HepG2 (cell line): ENCODE measurements around the gene ABCF1. TPM values are rescaled to one million over a fixed set of nuclear protein-coding genes. Genes with fewer than 3 reads are reported as not detected.
A peak's percentile ranks its signal among the peaks of the same experiment; 100 is the strongest.

ENCODE experiments used
- ARNTL ChIP-seq: sonication (generic); formaldehyde crosslinking; IDR thresholded peaks from 2 replicates; pipeline ENCODE4 v1.4.0; 2020; ENCODE audit warnings: mild to moderate bottlenecking, missing genetic modification reagents
- ELF4 ChIP-seq: sonication (generic); formaldehyde crosslinking; IDR thresholded peaks from 2 replicates; pipeline ENCODE4 v1.5.0; 2020; ENCODE audit warnings: missing genetic modification reagents, mild to moderate bottlenecking, moderate library complexity, borderline replicate concordance
- FOXJ3 ChIP-seq: sonication (generic); formaldehyde crosslinking; IDR thresholded peaks from 2 replicates; pipeline ENCODE4 v1.4.0; 2020; ENCODE audit warnings: missing genetic modification reagents, mild to moderate bottlenecking, borderline replicate concordance
- FOXM1 ChIP-seq: sonication (generic); formaldehyde crosslinking; IDR thresholded peaks from 2 replicates; pipeline ENCODE4 v1.5.0; 2020; ENCODE audit warnings: missing genetic modification reagents
- IRX3 ChIP-seq: sonication (generic); formaldehyde crosslinking; IDR thresholded peaks from 2 replicates; pipeline ENCODE4 v1.8.1; 2023; ENCODE audit warnings: mild to moderate bottlenecking, low read depth, missing genetic modification reagents, borderline replicate concordance
- MAF1 ChIP-seq: sonication (generic); formaldehyde crosslinking; IDR thresholded peaks from 2 replicates; pipeline ENCODE4 v1.5.0; 2020; ENCODE audit warnings: missing genetic modification reagents, borderline replicate concordance
- RAD21 ChIP-seq: fragments of 450-650 bp; formaldehyde crosslinking; IDR thresholded peaks from 2 replicates; pipeline ENCODE4 v1.5.0; 2020; ENCODE audit warnings: mild to moderate bottlenecking
- REXO4 ChIP-seq: sonication (generic); formaldehyde crosslinking; IDR thresholded peaks from 2 replicates; pipeline ENCODE4 v1.8.0; 2022; ENCODE audit warnings: missing genetic modification reagents, mild to moderate bottlenecking, borderline replicate concordance
- SKI ChIP-seq: fragments of 450-650 bp; IDR thresholded peaks from one replicate; pipeline ENCODE4 v1.6.1; 2018; ENCODE audit warnings: mild to moderate bottlenecking; ENCODE audit not compliant: partially characterized antibody
- U2AF1 ChIP-seq: fragments of 200-400 bp; formaldehyde crosslinking; optimal IDR thresholded peaks from 2 replicates; pipeline ENCODE3; 2017; ENCODE audit warnings: mild to moderate bottlenecking, low read depth, low read length
- ZFP82 ChIP-seq: sonication (generic); formaldehyde crosslinking; IDR thresholded peaks from 2 replicates; pipeline ENCODE4 v1.5.1; 2020; ENCODE audit warnings: mild to moderate bottlenecking, missing genetic modification reagents, borderline replicate concordance
- ZMAT5 ChIP-seq: sonication (generic); formaldehyde crosslinking; IDR thresholded peaks from 2 replicates; pipeline ENCODE4 v1.5.0; 2020; ENCODE audit warnings: mild to moderate bottlenecking, low read depth, missing genetic modification reagents, borderline replicate concordance
- ZNF143 ChIP-seq: sonication (generic); formaldehyde crosslinking; IDR thresholded peaks from 2 replicates; pipeline ENCODE4 v1.4.0; 2020; ENCODE audit warnings: missing genetic modification reagents
- ZNF264 ChIP-seq: sonication (generic); formaldehyde crosslinking; IDR thresholded peaks from 2 replicates; pipeline ENCODE4 v1.4.0; 2020; ENCODE audit warnings: missing genetic modification reagents
- ZNF282 ChIP-seq: fragments of 450-650 bp; IDR thresholded peaks from 2 replicates; pipeline ENCODE4 v1.6.1; 2018; ENCODE audit not compliant: partially characterized antibody
- ZNF329 ChIP-seq: sonication (generic); formaldehyde crosslinking; IDR thresholded peaks from 2 replicates; pipeline ENCODE4 v1.9.0; 2021; ENCODE audit warnings: low read depth, mild to moderate bottlenecking, missing genetic modification reagents
- ZNF468 ChIP-seq: sonication (generic); formaldehyde crosslinking; IDR thresholded peaks from 2 replicates; pipeline ENCODE4 v1.8.0; 2022; ENCODE audit warnings: mild to moderate bottlenecking, moderate library complexity, missing genetic modification reagents
- ZNF772 ChIP-seq: sonication (generic); formaldehyde crosslinking; IDR thresholded peaks from 2 replicates; pipeline ENCODE4 v1.5.0; 2020; ENCODE audit warnings: mild to moderate bottlenecking, missing genetic modification reagents
- ZNF784 ChIP-seq: sonication (generic); formaldehyde crosslinking; IDR thresholded peaks from 2 replicates; pipeline ENCODE4 v1.5.1; 2020; ENCODE audit warnings: missing genetic modification reagents, mild to moderate bottlenecking, borderline replicate concordance
- polyA plus RNA-seq, 8 experiments: library from polyadenylated mRNA; depleted of rRNA in 3 of 8; stranded (reverse) in 7 of 8; unstranded in 1 of 8; fragments of >200 nt; fragmentation: Illumina TruSeq in 4 of 8; extraction: Trizol in 4 of 8; gene quantifications; 2 replicates each; pipeline versions ENCODE4 v1.2.1 to v1.2.3, GENCODE V29; 2011 to 2016; ENCODE audit warnings: low read depth in 4 of 8, missing spikeins in 1 of 8, mixed read lengths in 1 of 8; ENCODE audit not compliant: insufficient read depth in 1 of 8
- total RNA-seq, 5 experiments: library from RNA; depleted of rRNA; stranded (reverse); fragments of >200 nt; fragmentation: Illumina TruSeq; extraction: Trizol; gene quantifications; 2 replicates each; pipeline ENCODE4 v1.2.3, GENCODE V29; 2016; ENCODE audit warnings: low read depth in 1 of 5
- TF ChIP-seq, protein P1 (sequence below): sonication (generic); formaldehyde crosslinking; IDR thresholded peaks from 2 replicates; pipeline ENCODE4 v1.4.0; 2020; ENCODE audit warnings: missing genetic modification reagents
- TF ChIP-seq, protein P2 (sequence below): sonication (generic); formaldehyde crosslinking; IDR thresholded peaks from 2 replicates; pipeline ENCODE4 v1.4.0; 2020; ENCODE audit warnings: missing genetic modification reagents

The ABCF1 gene
- total and polyA plus RNA-seq, 2 of the 13 experiments (the other 11 are each of a cell fraction or from before 2014, with no cell fraction given): 25.4 to 98.9 TPM

GRCh38 chr6:30615958-30616810 is 44.9 kb downstream of the ABCF1 start (continued):
- no peak for TF ChIP-seq IRX3 (CRISPR knock-in tag)
- no peak for TF ChIP-seq FOXJ3 (CRISPR knock-in tag)
- TF ChIP-seq ZNF282: no peak
- TF ChIP-seq FOXM1 (CRISPR knock-in tag): no peak
- no peak for TF ChIP-seq ZFP82 (CRISPR knock-in tag)
- TF ChIP-seq ZNF468 (CRISPR knock-in tag): no peak
- TF ChIP-seq MAF1 (CRISPR knock-in tag): no peak
- TF ChIP-seq, protein P1, sequence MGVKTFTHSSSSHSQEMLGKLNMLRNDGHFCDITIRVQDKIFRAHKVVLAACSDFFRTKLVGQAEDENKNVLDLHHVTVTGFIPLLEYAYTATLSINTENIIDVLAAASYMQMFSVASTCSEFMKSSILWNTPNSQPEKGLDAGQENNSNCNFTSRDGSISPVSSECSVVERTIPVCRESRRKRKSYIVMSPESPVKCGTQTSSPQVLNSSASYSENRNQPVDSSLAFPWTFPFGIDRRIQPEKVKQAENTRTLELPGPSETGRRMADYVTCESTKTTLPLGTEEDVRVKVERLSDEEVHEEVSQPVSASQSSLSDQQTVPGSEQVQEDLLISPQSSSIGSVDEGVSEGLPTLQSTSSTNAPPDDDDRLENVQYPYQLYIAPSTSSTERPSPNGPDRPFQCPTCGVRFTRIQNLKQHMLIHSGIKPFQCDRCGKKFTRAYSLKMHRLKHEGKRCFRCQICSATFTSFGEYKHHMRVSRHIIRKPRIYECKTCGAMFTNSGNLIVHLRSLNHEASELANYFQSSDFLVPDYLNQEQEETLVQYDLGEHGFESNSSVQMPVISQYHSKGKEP (CRISPR knock-in tag): no peak
- no peak for TF ChIP-seq U2AF1
- no peak for TF ChIP-seq ZNF143
- TF ChIP-seq ZMAT5 (CRISPR knock-in tag): no peak
- TF ChIP-seq, protein P2, sequence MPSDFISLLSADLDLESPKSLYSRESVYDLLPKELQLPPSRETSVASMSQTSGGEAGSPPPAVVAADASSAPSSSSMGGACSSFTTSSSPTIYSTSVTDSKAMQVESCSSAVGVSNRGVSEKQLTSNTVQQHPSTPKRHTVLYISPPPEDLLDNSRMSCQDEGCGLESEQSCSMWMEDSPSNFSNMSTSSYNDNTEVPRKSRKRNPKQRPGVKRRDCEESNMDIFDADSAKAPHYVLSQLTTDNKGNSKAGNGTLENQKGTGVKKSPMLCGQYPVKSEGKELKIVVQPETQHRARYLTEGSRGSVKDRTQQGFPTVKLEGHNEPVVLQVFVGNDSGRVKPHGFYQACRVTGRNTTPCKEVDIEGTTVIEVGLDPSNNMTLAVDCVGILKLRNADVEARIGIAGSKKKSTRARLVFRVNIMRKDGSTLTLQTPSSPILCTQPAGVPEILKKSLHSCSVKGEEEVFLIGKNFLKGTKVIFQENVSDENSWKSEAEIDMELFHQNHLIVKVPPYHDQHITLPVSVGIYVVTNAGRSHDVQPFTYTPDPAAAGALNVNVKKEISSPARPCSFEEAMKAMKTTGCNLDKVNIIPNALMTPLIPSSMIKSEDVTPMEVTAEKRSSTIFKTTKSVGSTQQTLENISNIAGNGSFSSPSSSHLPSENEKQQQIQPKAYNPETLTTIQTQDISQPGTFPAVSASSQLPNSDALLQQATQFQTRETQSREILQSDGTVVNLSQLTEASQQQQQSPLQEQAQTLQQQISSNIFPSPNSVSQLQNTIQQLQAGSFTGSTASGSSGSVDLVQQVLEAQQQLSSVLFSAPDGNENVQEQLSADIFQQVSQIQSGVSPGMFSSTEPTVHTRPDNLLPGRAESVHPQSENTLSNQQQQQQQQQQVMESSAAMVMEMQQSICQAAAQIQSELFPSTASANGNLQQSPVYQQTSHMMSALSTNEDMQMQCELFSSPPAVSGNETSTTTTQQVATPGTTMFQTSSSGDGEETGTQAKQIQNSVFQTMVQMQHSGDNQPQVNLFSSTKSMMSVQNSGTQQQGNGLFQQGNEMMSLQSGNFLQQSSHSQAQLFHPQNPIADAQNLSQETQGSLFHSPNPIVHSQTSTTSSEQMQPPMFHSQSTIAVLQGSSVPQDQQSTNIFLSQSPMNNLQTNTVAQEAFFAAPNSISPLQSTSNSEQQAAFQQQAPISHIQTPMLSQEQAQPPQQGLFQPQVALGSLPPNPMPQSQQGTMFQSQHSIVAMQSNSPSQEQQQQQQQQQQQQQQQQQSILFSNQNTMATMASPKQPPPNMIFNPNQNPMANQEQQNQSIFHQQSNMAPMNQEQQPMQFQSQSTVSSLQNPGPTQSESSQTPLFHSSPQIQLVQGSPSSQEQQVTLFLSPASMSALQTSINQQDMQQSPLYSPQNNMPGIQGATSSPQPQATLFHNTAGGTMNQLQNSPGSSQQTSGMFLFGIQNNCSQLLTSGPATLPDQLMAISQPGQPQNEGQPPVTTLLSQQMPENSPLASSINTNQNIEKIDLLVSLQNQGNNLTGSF: no peak
- TF ChIP-seq ELF4 (CRISPR knock-in tag): no peak
- TF ChIP-seq ZNF264 (CRISPR knock-in tag): no peak
- TF ChIP-seq ARNTL (CRISPR knock-in tag): peak; percentile 12; the same call in 1 of the 2 replicates
- no peak for TF ChIP-seq SKI
- no peak for TF ChIP-seq REXO4
- TF ChIP-seq RAD21 (CRISPR knock-in tag): no peak
- peak; percentile 65; the same call in 1 of the 2 replicates for TF ChIP-seq ZNF772 (CRISPR knock-in tag)
- TF ChIP-seq ZNF329: 0 out of 2 replicates have a peak, but pooled peaks have one; percentile 29
- no peak for TF ChIP-seq ZNF784
